ENCODE measurements around the gene CHORDC1.

- TF ChIP-seq, protein P1, sequence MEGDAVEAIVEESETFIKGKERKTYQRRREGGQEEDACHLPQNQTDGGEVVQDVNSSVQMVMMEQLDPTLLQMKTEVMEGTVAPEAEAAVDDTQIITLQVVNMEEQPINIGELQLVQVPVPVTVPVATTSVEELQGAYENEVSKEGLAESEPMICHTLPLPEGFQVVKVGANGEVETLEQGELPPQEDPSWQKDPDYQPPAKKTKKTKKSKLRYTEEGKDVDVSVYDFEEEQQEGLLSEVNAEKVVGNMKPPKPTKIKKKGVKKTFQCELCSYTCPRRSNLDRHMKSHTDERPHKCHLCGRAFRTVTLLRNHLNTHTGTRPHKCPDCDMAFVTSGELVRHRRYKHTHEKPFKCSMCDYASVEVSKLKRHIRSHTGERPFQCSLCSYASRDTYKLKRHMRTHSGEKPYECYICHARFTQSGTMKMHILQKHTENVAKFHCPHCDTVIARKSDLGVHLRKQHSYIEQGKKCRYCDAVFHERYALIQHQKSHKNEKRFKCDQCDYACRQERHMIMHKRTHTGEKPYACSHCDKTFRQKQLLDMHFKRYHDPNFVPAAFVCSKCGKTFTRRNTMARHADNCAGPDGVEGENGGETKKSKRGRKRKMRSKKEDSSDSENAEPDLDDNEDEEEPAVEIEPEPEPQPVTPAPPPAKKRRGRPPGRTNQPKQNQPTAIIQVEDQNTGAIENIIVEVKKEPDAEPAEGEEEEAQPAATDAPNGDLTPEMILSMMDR (IDR thresholded peaks at IDR 0.05), result no peak
- no peak for TF ChIP-seq POLR2A (IDR thresholded peaks at IDR 0.05)
Measured at GRCh38 chr11:90237004-90237403, 14.2 kb upstream of the CHORDC1 start.

All from vagina (tissue), 2 donors.